DND-41 (cell line): ENCODE data around the gene ABCC8.

Experiments used
- CTCF ChIP-seq: IDR thresholded peaks from 2 replicates; pipeline ENCODE4 v1.5.1; 2012; ENCODE audit warnings: borderline replicate concordance, low read length, moderate library complexity, mild to moderate bottlenecking; ENCODE audit not compliant: poor library complexity, severe bottlenecking; ENCODE audit errors: extremely low read depth
- EZH2 ChIP-seq: IDR thresholded peaks from 3 replicates; pipeline ENCODE4 v1.6.1; 2012; ENCODE audit warnings: borderline replicate concordance, low read depth, mild to moderate bottlenecking, moderate library complexity, low read length, inconsistent platforms; ENCODE audit not compliant: severe bottlenecking

GRCh38 chr11:17430616-17431015 lies 46.0 kb downstream of the ABCC8 start:
- TF ChIP-seq EZH2 (no peak), CTCF (no peak)
